WTC11 (cell line): ENCODE measurements around the gene PCDHA13. TPM values are rescaled to one million over a fixed set of nuclear protein-coding genes. Genes with fewer than 3 reads are reported as not detected.
A peak's percentile ranks its signal among the peaks of the same experiment; 100 is the strongest.
"Not testable (repeated sequence)": the region's sequence is repeated elsewhere in the genome, so short reads cannot be mapped to it uniquely, and the experiment has no call there.

Source experiments
- ATAC-seq: fragments of 200-7000 bp; cut with Tn5 transposase; 2 replicates; pipeline ENCODE4 v1.10.0; 2021; ENCODE audit warnings: mild to moderate bottlenecking, moderate library complexity
- CTCF ChIA-PET: fragments of 300-600 bp; sonication (Branson Sonifier 250); formaldehyde crosslinking; loops from one replicate; lab custom pipeline; 2021; ENCODE audit warnings: antibody characterized with exemption; lab: Charles Lee
- POLR2A ChIA-PET: fragments of 350-600 bp; sonication (Branson Sonifier 250); formaldehyde crosslinking; loops from one replicate; lab custom pipeline; 2021; ENCODE audit warnings: antibody characterized with exemption; lab: Charles Lee
- DNase-seq: peaks from one replicate; pipeline ENCODE4 v3.0.0; 2021; ENCODE audit warnings: low spot score
- H3K27ac Mint-ChIP-seq: 2 replicates; pipeline ENCODE4 v1.8.0; 2021; ENCODE audit warnings: mixed read lengths
- H3K27me3 Mint-ChIP-seq: 2 replicates; pipeline ENCODE4 v1.8.0; 2021; ENCODE audit warnings: low read depth, mild to moderate bottlenecking, moderate library complexity, mixed read lengths
- H3K36me3 Mint-ChIP-seq: 2 replicates; pipeline ENCODE4 v1.8.0; 2021; ENCODE audit warnings: mixed read lengths
- H3K4me1 Mint-ChIP-seq: 2 replicates; pipeline ENCODE4 v1.8.0; 2022; ENCODE audit warnings: mixed read lengths
- H3K4me3 Mint-ChIP-seq: 2 replicates; pipeline ENCODE4 v1.8.0; 2021; ENCODE audit warnings: mild to moderate bottlenecking, moderate library complexity, mixed read lengths
- H3K9me3 Mint-ChIP-seq: 2 replicates; pipeline ENCODE4 v1.8.0; 2021; ENCODE audit warnings: mixed read lengths
- ARID4B ChIP-seq: sonication (generic); formaldehyde crosslinking; IDR thresholded peaks from 2 replicates; pipeline ENCODE4 v1.8.0; 2023; ENCODE audit warnings: missing genetic modification reagents, mild to moderate bottlenecking, borderline replicate concordance
- HMGXB4 ChIP-seq: sonication (generic); formaldehyde crosslinking; IDR thresholded peaks from 2 replicates; pipeline ENCODE4 v1.8.1; 2023; ENCODE audit warnings: mild to moderate bottlenecking, moderate library complexity, missing genetic modification reagents
- IRF1 ChIP-seq: sonication (generic); formaldehyde crosslinking; IDR thresholded peaks from 2 replicates; pipeline ENCODE4 v1.8.0; 2023; ENCODE audit warnings: missing genetic modification reagents
- IRF2 ChIP-seq: sonication (generic); formaldehyde crosslinking; IDR thresholded peaks from 2 replicates; pipeline ENCODE4 v1.8.0; 2022; ENCODE audit warnings: low read depth, missing genetic modification reagents, borderline replicate concordance
- MAX ChIP-seq: sonication (generic); formaldehyde crosslinking; IDR thresholded peaks from 2 replicates; pipeline ENCODE4 v1.8.0; 2022; ENCODE audit warnings: mild to moderate bottlenecking, missing genetic modification reagents
- TEAD4 ChIP-seq: sonication (generic); formaldehyde crosslinking; IDR thresholded peaks from 2 replicates; pipeline ENCODE4 v1.8.0; 2022; ENCODE audit warnings: mild to moderate bottlenecking, missing genetic modification reagents
- total RNA-seq: library from RNA; stranded (reverse); gene quantifications from 3 replicates; pipeline ENCODE4 v1.2.3, GENCODE V29; 2021
- TF ChIP-seq, protein P1 (sequence below): fragments of 200-600 bp; IDR thresholded peaks from 2 replicates; pipeline ENCODE4 v1.8.0; 2022; ENCODE audit warnings: antibody characterized with exemption

PCDHA13 gene
- total RNA-seq, 1 experiment from 2014 or later: 3.8 TPM

GRCh38 chr5:140849831-140850634 lies 31.9 kb upstream of the PCDHA13 start:
- H3K4me3 Mint-ChIP-seq, DNase-seq, H3K27me3 Mint-ChIP-seq, H3K36me3 Mint-ChIP-seq, H3K27ac Mint-ChIP-seq, H3K9me3 Mint-ChIP-seq, POLR2A ChIA-PET, CTCF ChIA-PET, ATAC-seq: not testable (repeated sequence)
- TF ChIP-seq IRF2: 0 out of 2 replicates have a peak, but pooled peaks have one; percentile 44
- H3K4me1 Mint-ChIP-seq: peaks cover 11% of the 10 kb centered on the region

- TF ChIP-seq MAX (CRISPR knock-in tag): peak; percentile 60; the same call in 1 of the 2 replicates
- TF ChIP-seq IRF1 (CRISPR knock-in tag): no peak
- TF ChIP-seq TEAD4: no peak
- TF ChIP-seq HMGXB4 (CRISPR knock-in tag): peak; percentile 87
- TF ChIP-seq, protein P1, sequence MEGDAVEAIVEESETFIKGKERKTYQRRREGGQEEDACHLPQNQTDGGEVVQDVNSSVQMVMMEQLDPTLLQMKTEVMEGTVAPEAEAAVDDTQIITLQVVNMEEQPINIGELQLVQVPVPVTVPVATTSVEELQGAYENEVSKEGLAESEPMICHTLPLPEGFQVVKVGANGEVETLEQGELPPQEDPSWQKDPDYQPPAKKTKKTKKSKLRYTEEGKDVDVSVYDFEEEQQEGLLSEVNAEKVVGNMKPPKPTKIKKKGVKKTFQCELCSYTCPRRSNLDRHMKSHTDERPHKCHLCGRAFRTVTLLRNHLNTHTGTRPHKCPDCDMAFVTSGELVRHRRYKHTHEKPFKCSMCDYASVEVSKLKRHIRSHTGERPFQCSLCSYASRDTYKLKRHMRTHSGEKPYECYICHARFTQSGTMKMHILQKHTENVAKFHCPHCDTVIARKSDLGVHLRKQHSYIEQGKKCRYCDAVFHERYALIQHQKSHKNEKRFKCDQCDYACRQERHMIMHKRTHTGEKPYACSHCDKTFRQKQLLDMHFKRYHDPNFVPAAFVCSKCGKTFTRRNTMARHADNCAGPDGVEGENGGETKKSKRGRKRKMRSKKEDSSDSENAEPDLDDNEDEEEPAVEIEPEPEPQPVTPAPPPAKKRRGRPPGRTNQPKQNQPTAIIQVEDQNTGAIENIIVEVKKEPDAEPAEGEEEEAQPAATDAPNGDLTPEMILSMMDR: peak; percentile 36
- TF ChIP-seq ARID4B (CRISPR knock-in tag): peak; percentile 29; the same call in 1 of the 2 replicates
- TF ChIP-seq, all 79 proteins: peak for 4
- ChIA-PET CTCF (interaction anchor here (0.7 to 3.1 kb wide), 59 partner anchors 8 to 557 kb away, joined by 3 to 80 read pairs (median 4); partner anchors contain the start of genes ANKHD1, PCDHA1, PCDHA11 and PCDHA12), POLR2A (interaction anchor here (1.5 to 1.6 kb wide), 2 partner anchors 13 to 184 kb away, joined by 5 to 10 read pairs; partner anchors contain the start of gene PCDHA11)
- Mint-ChIP-seq H3K4me1 (peaks cover 23% of the 10 kb centered on the region), H3K4me3 (peak within 1 kb of the TSS; percentile 92), H3K27me3 (no peaks in the 10 kb centered on the region), H3K36me3 (peaks cover 23% of the 10 kb centered on the region), H3K27ac (peak within 1 kb of the TSS; percentile 78), H3K9me3 (peaks cover 12% of the 10 kb centered on the region)
- peak; percentile 84 for ATAC-seq
- DNase-seq: peak; percentile 48
Measured at GRCh38 chr5:140855772-140856674, 25.9 kb upstream of the PCDHA13 start, which contains the start of gene PCDHA10. TSS of gene PCDHA10 (plus strand) at chr5:140855897. CDS start at chr5:140856049, 152 bp downstream.
